ENCODE data around the gene PDS5B.
"Not testable (repeated sequence)": the region's sequence is repeated elsewhere in the genome, so short reads cannot be mapped to it uniquely, and the experiment has no call there.

PDS5B gene

DNA sequence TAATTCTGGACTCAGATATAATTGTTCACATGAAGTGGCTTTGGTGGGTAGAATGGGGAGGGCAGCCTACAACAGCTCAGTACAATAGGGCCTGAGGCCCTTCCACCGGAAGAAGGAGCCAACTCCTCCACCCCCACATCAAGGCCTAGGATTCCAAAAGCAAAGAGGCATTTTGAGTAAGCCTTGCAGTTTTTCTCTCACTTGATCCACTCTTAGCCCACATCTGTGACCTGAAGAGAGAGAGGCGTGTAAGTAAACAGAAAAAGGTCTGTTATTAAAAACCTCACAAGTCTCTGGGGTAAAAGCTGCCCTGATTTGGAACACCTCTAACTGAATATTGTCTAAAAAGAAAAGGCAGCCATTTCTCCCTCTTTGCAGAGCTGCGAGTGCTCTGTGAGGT, 215.9 kb downstream of the PDS5B start:
- no peak for DNase-seq

DNA sequence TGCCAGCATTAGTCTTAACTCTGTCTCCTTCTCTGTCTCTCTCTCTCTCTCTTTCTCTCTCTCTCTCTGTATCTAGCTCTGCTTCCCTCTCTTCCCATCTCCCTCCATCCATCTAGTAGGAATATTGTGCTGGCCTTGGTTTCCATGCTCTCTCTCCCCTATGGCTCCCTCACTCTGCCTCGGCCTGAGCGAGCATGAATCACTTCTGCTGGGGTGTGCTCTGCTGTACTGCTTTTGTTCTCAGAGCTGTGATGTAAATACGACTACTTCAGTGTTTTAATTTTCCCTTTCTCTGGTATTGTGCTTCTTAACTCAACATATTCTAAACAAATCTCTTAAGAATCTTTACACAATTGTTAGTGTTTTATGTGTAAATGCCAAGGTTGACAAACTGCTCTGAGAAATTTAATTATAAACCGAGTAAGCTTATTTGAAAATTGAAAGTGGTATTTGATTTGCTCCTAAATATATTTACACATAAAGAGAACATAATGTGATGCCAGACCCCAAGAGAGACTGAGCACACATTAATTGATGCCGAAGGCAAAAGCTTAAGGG, 218.5 kb downstream of the PDS5B start:
- no peak for DNase-seq

DNA sequence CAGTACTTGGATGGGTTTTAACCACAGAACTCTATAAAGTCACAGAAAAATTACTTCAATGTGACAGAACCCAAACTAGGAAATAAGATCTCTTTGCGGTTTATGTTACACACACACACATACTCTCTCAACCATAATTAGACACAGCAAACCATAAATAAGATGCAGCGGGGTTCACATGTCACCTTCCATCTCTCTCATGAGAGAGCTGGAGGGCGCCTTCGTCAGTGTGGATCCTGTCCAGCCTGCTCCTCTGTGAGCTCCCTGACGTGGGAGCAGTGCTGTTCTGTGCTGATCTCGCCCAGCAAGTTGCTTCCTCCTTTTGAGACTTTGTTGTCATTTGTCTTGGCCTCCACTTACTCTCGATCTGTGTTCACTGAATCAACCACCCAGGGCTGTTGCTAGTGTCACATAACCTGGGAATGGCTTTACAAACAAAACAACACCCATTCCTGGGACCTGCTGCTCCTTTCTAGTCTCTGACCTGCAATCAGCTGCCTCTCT, 225.1 kb downstream of the PDS5B start:
- peak; percentile 22 to 28 (median 27) for DNase-seq

DNA sequence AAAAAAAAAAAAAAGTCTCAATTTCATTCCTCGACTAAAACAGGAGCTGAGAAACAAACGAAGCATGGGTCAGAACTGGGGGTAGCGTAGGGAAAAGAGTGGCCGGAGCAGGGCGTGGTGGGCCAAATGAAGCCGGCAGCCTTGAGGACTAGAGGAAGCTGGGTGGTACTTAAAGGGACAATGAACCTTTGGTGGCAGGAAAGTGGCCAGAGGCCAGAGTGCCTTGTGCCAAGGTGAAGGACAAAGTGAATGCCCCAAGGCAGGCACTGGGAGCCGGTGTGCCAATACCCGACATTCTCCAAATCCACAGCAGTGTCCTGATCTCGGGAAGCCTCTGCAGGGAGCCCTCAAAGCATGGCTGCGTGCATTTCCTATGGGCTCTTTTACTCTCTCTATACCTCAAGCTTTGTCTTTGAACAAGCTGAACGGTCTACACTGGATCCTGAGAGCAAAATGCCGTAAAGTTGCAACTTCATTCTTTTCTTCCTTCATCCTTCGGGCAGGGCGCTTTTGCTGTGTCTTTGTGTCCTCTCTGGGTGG, 235.0 kb downstream of the PDS5B start:
- no peak for DNase-seq

DNA sequence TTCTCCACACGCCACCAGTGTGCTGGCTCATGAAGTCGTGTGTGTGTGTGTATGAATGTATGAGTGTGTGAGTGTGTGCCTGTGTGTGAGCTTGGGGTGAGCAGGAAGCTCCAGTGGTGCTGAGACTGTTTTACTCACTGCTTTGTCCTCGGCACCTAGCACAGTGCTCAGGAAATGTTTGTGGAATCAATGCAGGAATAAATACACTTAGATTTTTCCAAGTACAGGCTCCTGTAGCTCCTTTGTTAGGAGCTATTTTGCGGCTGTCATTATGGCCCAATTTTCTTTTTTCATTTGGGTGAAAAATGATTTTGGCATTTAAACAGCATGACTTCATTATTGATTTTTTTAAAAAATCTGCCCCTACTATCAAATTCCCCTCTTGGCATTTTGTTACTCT, 236.5 kb downstream of the PDS5B start:
- DNase-seq: no peak

DNA sequence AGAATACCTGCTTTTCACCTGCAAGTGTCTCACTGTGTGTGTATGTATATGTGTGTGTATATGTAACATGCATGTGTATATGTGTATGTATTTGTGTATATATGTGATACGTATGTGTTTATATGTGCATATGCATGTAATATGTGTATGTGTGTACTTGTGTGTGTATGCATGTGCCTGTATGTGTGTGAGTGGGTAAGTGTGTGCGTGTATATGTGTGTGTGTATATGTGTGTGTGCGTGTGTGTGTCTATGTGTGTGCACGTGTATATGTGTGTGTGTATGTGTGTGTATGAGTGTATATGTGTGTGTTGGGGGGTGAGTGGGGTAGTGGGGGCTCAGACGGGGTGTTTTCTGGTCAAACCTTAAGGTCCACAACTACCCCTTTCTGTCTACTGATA, 237.3 kb downstream of the PDS5B start:
- DNase-seq: no peak

DNA sequence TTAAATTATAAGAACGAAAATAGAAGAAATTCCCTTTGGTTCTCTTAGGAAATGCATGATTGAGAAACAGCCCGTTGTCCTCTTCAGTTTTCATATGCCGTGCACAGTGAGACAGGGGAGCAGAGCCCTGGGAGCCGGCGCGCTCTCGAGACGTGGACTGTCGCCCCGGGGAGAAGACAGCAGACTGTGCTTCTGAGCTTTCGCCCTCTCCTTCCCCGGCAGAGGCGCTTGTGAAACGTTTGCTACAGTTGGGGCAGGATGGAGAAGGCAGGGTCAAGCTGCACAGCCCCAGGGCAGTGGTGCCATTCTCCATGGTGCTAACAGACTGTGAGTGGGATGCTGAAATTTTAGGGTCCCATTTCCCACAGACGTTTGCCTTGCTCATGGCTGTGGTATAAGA, 237.8 kb downstream of the PDS5B start:
- DNase-seq: no peak

DNA sequence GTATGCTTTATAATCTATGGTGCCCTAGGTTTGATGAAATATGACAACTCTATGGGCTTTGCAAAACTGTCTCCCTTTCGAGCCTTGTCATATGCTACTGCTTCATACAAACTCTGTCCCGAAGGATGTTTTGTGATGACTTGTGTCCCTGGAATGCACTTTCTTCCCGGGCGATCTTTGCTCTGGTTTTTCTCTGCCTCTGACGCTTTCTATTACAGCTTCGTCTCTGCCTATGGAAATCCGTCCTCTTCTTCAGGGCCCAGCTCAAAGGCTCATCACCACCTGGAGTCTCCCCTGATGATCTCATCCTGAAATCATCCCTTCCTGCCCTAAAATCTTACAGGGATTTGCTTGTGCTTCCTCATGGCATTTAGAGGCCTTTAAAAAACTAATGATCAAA, 238.4 kb downstream of the PDS5B start:
- no peak for DNase-seq

DNA sequence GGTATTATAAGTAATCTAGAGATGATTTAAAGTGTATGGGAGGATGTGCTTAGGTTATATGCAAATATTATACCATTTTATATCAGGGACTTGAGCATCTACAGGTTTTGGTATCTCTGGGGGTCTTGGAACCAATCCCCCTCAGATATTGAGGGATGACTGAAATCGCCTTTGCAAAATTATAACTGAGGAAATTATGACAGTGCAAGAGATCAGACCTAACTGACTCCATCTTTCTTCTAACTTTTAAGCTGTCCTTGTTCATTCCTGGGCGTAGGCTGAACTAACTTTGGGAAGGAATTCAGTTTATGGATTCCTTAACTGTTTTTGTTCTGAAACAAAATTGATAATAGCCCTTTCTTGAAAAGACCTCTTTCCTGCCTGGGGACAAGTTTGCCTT, 239.2 kb downstream of the PDS5B start:
- DNase-seq: no peak

DNA sequence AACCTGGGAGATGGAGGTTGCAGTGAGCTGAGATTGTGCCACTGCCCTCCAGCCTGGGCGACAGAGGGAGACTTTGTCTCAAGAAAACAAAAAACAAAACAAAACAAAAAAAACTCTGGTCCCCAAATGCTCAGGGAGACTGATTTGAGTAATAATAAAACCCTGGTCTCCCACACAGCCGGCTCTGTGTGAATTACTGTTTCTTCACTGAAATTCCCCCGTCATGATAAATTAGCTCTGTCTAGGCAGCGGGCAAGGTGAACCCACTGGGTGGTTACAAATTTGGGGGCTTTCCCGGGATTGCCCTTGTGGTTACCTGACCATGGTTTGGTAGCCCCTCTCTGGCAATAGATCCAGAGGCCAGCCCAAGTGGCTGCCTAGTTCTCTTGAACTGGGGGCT, 240.1 kb downstream of the PDS5B start:
- not testable (repeated sequence) for DNase-seq
